GM18520 (cell line): ENCODE measurements around the gene TRMT13.
"Not testable (repeated sequence)": the region's sequence is repeated elsewhere in the genome, so short reads cannot be mapped to it uniquely, and the experiment has no call there.

Source experiments
- ATAC-seq: cut with Tn5 transposase; IDR thresholded peaks from one replicate; pipeline ENCODE4 v1.9.1; 2021; ENCODE audit not compliant: unreplicated experiment

The TRMT13 gene

DNA sequence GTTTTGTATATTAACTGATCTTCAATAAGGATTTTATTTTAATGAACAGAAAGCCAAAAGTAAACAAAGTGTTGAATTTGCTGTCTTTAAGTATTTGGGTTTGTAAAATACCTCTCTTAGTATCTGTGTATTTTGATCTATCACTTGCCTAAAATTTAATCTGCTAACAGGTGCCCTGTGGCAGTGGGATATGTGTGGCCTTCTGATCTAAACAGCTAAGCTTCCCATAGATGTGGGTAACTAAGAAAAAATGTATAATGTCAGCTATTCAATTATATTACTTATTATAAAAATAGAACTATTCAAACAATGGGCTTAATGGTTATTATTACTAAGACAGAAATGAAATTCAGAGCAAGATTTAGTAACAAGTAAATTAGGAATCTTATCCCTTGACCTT lies 29.9 kb downstream of the TRMT13 start:
- no peak for ATAC-seq

GRCh38 chr1:100164216-100164615 lies 31.3 kb downstream of the TRMT13 start:
- no peak for ATAC-seq

GRCh38 chr1:100164702-100165101 lies 31.7 kb downstream of the TRMT13 start:
- no peak for ATAC-seq

GRCh38 chr1:100168051-100168450 lies 35.1 kb downstream of the TRMT13 start:
- ATAC-seq = no peak

DNA sequence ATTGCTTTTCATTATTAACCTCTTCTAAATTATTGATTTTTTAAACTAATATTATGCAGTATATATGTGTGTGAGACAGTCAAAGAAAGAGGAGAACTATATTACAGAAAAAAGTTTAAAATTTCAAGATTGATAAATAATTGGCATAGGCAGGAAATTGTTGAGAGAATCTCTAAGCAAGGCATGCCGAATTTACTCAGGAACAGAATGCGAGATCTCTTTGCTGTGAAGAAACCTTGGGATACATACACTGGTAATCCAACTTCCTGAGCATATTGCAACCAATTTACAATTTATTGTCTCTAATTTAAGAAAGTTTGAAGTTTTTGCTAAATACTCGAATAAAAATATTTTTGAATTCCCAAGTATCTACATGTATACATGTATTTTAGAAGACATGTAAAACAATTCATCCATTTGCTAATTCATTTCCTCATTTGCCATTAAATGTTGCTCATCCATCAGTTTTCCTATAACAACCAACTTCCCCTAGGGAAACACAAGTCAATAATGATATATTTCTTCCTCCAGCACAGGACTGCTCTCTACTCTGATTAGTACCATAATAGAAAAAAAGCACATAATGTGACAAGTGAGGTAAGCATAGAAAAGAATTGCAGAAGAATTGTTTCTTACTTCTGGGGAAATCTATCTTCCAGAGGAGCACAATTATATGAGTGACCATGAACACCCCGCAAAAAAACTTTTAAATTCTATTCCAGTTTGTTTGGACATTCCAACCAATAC lies 44.5 kb downstream of the TRMT13 start:
- no peak for ATAC-seq

DNA sequence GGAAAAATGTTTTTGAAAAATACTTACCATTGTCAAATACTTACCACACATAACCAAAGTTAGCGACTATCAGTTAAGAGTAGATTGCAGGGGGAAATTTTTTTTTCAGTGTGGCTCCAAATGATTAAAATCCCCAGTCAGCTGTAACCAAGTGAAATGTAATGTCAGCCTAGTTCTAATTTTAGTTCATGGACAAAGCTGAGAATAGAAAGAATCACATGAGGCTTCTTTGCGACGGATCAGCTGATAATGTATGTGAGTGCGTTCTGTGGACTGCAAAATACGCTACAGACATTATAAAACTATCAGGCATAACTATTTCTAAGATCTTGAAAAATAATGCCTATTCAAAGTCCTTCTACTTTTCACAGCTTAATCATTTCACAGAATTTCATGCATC lies 45.1 kb downstream of the TRMT13 start, which contains the start of gene LRRC39:
TSS of gene LRRC39 (minus strand) at position 166 of the 400 bp plus-strand sequence. CDS start 9,740 bp downstream, outside the sequence.
- no peak for ATAC-seq

DNA sequence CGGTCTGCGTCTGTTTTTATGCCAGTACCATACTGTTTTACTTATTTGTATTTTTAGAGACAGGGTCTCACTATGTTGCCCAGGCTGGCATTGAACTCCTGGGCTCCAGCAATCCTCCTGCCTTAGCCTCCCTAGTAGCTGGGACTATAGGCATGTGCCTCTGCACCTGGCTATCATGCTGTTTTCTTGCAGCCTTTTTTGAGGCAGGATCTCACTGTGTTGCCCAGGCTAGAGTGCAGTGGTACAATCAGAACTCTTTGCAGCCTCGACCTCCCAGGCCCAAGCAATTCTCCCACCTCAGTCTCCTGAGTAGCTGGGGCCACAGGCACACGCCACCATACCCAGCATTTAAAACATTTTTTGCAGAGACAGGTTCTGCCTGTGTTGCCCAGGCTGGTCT lies 50.4 kb downstream of the TRMT13 start:
- ATAC-seq = no peak

DNA sequence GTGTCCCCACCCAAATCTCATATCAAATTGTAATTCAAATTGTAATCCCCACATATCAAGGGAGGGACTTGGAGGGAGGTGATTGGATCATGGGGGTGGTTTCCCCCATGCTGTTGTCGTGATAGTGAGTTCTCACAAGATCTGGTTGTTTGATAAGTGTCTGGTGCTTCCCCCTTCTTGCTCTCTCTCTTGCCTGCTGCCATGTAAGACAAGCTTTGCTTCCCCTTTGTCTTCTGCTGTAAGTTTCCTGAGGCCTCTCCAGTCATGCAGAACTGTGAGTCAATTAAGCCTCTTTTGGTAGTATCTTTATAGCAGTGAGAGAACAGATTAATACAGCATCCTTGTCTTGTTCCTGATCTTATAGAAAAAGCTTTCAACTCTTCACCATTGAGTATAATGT lies 51.6 kb downstream of the TRMT13 start:
- peak; percentile 77 for ATAC-seq

DNA sequence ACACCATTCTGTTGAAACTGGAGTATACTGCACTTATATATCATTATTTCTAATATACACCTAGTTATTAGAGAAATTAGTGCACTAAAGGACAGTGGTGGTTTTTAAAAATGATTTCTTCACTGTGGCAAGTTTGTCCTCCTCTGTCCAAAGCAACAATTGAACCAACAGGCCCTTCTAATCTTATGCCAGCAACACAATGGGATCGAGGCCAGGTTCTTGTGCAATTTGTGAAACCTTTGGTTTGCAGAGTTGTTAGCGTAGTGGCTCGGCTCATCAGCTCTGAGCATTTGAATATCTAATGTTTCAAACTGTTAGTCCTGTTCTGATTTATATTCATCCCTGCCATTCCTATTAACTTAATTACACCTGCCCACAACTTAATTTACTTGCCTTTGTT lies 54.9 kb downstream of the TRMT13 start:
- no peak for ATAC-seq

GRCh38 chr1:100188617-100189016 lies 55.7 kb downstream of the TRMT13 start:
- no peak for ATAC-seq

DNA sequence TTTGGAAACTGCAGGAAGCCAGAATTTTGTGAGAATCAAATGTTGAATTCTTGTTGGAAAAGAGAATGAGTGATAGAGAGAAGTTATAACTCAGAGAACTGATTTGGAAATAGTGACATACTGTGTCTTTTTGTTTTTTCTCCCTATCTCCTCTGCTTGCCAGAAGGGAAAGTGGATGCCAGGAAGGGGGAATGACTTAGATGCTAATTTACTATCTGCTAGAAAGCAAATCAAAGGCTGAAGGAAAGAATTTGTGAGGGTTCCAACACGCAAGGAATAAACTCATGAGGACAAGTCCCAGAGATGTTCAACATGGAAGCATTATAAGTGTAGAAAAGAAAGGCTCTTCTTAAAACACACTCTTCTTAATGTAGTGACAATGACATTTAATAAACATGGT lies 65.6 kb downstream of the TRMT13 start:
- ATAC-seq = no peak

DNA sequence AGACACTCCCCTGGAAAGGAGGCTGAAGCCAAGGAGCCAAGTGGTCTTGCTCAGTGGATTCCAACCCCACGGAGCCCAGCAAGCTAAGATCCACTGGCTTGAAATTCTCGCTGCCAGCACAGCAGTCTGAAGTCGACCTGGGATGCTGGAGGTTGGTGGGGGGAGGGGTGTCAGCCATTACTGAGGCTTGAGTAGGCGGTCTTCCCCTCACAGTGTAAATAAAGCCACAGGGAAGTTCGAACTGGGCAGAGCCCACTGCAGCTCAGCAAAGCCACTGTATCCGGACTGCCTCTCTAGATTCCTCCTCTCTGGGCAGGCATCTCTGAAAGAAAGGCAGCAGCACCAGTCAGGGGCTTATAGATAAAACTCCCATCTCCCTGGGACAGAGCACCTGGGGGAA lies 67.1 kb downstream of the TRMT13 start:
- not testable (repeated sequence) for ATAC-seq
